ENCODE results near the gene CAPN11.

GRCh38 chr6:44176762-44177509 lies 18.3 kb downstream of the CAPN11 start:
- no peak for TF ChIP-seq CTCF (IDR thresholded peaks at IDR 0.05)
- no peak for TF ChIP-seq POLR2A (IDR thresholded peaks at IDR 0.05)
- no peak for TF ChIP-seq EP300 (IDR thresholded peaks at IDR 0.05)
